HL-60 (cell line): ENCODE data around the gene GABRB1.

Experiments
- POLR2AphosphoS5 ChIP-seq: IDR thresholded peaks from 2 replicates; pipeline ENCODE4 v1.6.1; 2012; ENCODE audit warnings: low read depth
- TF ChIP-seq, protein P1 (sequence below): IDR thresholded peaks from one replicate; pipeline ENCODE4 v1.5.1; 2011; ENCODE audit warnings: low read length, control low read depth, inconsistent platforms; ENCODE audit not compliant: insufficient read depth
- TF ChIP-seq, protein P2 (sequence below): IDR thresholded peaks from 2 replicates; pipeline ENCODE4 v1.6.1; 2012; ENCODE audit warnings: low read depth; ENCODE audit not compliant: insufficient replicate concordance

DNA sequence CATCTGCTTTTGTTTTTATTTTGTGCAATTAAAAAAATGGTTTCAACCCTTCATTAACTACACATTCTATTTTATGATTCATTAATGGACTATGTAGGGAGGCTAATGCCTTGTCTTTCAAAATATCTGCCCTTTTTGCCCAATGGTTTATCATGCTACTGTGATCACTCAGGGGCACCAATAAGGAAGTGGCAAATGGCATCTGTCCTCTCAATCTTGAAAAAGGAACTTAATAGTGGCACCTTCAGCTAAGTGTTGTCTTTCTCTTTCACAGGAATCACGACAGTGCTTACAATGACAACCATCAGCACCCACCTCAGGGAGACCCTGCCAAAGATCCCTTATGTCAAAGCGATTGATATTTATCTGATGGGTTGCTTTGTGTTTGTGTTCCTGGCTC is 375.0 kb downstream of the GABRB1 start:
- TF ChIP-seq, protein P1, sequence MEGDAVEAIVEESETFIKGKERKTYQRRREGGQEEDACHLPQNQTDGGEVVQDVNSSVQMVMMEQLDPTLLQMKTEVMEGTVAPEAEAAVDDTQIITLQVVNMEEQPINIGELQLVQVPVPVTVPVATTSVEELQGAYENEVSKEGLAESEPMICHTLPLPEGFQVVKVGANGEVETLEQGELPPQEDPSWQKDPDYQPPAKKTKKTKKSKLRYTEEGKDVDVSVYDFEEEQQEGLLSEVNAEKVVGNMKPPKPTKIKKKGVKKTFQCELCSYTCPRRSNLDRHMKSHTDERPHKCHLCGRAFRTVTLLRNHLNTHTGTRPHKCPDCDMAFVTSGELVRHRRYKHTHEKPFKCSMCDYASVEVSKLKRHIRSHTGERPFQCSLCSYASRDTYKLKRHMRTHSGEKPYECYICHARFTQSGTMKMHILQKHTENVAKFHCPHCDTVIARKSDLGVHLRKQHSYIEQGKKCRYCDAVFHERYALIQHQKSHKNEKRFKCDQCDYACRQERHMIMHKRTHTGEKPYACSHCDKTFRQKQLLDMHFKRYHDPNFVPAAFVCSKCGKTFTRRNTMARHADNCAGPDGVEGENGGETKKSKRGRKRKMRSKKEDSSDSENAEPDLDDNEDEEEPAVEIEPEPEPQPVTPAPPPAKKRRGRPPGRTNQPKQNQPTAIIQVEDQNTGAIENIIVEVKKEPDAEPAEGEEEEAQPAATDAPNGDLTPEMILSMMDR: no peak
- TF ChIP-seq, protein P2, sequence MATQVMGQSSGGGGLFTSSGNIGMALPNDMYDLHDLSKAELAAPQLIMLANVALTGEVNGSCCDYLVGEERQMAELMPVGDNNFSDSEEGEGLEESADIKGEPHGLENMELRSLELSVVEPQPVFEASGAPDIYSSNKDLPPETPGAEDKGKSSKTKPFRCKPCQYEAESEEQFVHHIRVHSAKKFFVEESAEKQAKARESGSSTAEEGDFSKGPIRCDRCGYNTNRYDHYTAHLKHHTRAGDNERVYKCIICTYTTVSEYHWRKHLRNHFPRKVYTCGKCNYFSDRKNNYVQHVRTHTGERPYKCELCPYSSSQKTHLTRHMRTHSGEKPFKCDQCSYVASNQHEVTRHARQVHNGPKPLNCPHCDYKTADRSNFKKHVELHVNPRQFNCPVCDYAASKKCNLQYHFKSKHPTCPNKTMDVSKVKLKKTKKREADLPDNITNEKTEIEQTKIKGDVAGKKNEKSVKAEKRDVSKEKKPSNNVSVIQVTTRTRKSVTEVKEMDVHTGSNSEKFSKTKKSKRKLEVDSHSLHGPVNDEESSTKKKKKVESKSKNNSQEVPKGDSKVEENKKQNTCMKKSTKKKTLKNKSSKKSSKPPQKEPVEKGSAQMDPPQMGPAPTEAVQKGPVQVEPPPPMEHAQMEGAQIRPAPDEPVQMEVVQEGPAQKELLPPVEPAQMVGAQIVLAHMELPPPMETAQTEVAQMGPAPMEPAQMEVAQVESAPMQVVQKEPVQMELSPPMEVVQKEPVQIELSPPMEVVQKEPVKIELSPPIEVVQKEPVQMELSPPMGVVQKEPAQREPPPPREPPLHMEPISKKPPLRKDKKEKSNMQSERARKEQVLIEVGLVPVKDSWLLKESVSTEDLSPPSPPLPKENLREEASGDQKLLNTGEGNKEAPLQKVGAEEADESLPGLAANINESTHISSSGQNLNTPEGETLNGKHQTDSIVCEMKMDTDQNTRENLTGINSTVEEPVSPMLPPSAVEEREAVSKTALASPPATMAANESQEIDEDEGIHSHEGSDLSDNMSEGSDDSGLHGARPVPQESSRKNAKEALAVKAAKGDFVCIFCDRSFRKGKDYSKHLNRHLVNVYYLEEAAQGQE: no peak
- no peak for TF ChIP-seq POLR2AphosphoS5
